Fibroblast of lung (primary cell): Measurements from ENCODE around the gene IGF2.

Source experiments
- EZH2 ChIP-seq: IDR thresholded peaks from 2 replicates; pipeline ENCODE4 v1.5.1; 2012; ENCODE audit warnings: low read length, control low read depth, mild to moderate bottlenecking; ENCODE audit errors: missing control alignments
- TF ChIP-seq, protein P1 (sequence below), 2 donors: IDR thresholded peaks in 1 of 2; conservative IDR thresholded peaks in 1 of 2; 1 replicate in 1 of 2; 2 replicates in 1 of 2; pipeline ENCODE4 v1.5.1; 2011 to 2012; ENCODE audit warnings: low read length in 2 of 2, control low read depth in 1 of 2, inconsistent platforms in 1 of 2, low read depth in 1 of 2, mild to moderate bottlenecking in 1 of 2

DNA sequence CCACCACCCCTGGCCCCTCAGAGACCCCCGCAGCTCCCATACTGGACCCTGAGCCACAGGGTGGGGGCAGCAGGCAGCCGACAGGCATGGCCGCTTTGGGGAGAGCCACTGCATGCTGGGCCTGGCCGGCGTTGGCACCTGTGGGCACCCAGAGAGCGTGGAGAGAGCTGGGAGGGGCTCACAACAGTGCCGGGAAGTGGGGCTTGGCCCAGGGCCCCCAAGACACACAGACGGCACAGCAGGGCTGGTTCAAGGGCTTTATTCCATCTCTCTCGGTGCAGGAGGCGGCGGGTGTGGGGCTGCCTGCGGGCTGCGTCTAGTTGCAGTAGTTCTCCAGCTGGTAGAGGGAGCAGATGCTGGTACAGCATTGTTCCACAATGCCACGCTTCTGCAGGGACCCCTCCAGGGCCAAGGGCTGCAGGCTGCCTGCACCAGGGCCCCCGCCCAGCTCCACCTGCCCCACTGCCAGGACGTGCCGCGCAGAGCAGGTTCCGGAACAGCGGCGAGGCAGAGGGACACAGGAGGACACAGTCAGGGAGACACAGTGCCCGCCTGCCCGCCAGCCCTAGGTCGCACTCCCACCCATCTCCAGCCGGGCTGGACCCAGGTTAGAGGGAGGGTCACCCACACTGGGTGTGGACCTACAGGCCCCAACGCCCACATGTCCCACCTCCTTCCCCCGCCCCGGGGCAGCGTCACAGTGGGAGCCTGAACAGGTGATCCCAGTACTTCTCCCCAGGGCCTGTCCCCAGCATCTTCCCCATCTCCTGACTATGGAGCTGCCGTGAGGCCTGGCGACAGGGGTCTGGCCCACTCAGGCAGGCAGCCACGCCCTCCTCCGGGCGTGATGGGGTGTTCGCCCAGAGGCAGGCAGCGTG is 20.6 kb upstream of the IGF2 start:
- TF ChIP-seq, protein P1, sequence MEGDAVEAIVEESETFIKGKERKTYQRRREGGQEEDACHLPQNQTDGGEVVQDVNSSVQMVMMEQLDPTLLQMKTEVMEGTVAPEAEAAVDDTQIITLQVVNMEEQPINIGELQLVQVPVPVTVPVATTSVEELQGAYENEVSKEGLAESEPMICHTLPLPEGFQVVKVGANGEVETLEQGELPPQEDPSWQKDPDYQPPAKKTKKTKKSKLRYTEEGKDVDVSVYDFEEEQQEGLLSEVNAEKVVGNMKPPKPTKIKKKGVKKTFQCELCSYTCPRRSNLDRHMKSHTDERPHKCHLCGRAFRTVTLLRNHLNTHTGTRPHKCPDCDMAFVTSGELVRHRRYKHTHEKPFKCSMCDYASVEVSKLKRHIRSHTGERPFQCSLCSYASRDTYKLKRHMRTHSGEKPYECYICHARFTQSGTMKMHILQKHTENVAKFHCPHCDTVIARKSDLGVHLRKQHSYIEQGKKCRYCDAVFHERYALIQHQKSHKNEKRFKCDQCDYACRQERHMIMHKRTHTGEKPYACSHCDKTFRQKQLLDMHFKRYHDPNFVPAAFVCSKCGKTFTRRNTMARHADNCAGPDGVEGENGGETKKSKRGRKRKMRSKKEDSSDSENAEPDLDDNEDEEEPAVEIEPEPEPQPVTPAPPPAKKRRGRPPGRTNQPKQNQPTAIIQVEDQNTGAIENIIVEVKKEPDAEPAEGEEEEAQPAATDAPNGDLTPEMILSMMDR (conservative IDR thresholded peaks at IDR 0.05 in 1 of 2, IDR thresholded peaks at IDR 0.05 in 1 of 2; ENCODE audit: low read depth in 1 of 2, low read length in 2 of 2) = no peak
- no peak for TF ChIP-seq EZH2
